HG02571 (cell line): ENCODE results near the gene CYP46A1.

Experiments used
- ATAC-seq: cut with Tn5 transposase; IDR thresholded peaks from one replicate; pipeline ENCODE4 v1.9.1; 2021; ENCODE audit warnings: mild to moderate bottlenecking, moderate library complexity; ENCODE audit not compliant: unreplicated experiment

The CYP46A1 gene

DNA sequence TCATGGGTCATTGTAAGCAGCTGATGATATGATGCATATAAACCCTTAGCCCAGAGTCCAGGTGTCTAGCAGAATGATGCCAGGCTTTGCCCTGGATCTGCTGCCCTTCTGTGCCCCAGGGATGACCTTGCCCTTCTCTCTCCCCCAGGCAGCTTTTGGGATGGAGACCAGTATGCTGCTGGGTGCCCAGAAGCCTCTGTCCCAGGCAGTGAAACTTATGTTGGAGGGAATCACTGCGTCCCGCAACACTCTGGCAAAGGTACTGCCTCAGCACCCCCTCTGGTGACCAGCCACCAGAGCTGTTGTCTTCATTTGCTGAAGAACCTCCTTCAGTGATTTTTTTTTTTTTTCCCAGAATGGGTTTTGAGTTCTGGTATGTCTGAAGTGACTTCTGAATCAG lies 23.3 kb downstream of the CYP46A1 start:
- no peak for ATAC-seq

DNA sequence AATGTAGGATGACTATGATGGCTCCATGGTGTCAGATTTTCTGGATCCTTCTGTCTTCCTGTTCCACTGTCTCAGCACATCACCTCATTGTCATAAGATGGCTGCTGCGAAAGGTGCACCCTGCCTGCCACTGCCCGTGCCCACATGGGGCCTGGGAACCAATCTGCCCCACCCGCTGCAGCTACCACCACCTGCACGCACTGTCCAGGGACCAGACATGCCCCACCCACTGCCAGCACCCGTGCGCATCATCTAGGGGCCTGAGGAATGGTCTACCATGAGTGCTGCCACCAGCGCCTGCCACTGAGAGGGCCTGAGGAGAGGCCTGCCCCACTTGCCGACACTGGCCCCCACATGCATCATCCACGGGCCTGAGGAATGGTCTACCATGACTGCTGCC lies 23.8 kb downstream of the CYP46A1 start:
- no peak for ATAC-seq

DNA sequence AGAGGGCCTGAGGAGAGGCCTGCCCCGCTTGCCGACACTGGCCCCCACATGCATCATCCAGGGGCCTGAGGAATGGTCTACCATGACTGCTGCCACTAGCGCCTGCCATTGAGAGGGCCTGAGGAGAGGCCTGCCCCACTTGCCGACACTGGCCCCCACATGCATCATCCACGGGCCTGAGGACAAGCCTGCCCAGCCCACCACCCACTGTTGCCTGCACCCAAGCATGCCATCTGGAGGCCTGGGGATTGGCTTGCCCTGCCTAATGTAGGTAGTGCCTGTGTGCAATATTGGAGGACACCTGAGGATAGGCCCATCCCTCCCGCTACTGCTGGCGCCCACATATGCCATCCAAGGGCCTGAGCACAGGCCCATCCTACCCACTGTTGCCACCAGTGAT lies 24.4 kb downstream of the CYP46A1 start:
- no peak for ATAC-seq

DNA sequence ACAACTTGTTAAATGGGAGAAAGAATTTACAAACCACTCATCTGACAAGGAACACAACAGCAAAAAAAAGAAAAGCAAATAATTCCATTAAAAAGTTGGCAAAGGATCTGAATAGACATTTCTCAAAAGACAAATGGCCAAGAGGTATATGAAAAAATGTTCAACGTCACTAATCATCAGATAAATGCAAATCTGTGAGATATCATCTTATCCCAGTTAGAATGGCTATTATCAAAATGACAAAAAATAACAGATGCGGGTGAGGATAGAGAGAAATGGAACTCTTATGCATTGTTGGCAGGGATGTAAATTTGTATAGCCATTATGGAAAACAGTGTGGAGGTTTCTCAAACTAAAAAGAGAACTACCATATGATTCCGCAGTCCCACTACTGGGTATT lies 29.9 kb downstream of the CYP46A1 start:
- no peak for ATAC-seq

DNA sequence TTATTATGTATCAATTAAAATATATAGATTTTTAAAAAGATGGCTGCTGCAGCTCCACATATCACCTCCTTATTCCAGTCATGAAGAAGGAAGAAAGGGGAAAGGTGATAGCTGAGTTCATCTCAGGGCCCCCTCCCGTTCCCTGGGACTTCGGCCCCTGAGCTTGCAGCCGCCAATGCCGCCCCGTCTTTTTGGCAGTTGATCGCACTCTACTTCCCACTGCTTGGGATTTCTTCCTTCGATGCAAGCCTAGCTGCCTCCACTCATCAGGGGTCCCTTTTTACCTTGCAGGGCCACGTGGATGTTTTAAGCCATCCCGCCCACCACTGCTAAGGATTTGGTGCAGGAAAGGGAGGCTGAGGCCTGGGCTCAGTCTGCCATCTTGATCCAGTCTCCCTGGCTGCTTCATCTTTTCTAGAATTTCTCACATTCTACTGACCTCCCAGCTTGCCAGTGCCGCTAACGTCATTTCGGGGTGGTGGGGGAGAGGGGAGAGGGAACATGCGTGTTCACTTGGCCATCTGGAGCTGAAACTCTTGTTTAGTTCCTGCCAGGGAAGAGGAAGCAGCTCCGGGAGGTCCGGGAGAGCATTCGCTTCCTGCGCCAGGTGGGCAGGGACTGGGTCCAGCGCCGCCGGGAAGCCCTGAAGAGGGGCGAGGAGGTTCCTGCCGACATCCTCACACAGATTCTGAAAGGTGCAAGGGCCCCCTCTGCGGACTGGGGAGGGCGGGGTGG lies 31.3 kb downstream of the CYP46A1 start:
- no peak for ATAC-seq

DNA sequence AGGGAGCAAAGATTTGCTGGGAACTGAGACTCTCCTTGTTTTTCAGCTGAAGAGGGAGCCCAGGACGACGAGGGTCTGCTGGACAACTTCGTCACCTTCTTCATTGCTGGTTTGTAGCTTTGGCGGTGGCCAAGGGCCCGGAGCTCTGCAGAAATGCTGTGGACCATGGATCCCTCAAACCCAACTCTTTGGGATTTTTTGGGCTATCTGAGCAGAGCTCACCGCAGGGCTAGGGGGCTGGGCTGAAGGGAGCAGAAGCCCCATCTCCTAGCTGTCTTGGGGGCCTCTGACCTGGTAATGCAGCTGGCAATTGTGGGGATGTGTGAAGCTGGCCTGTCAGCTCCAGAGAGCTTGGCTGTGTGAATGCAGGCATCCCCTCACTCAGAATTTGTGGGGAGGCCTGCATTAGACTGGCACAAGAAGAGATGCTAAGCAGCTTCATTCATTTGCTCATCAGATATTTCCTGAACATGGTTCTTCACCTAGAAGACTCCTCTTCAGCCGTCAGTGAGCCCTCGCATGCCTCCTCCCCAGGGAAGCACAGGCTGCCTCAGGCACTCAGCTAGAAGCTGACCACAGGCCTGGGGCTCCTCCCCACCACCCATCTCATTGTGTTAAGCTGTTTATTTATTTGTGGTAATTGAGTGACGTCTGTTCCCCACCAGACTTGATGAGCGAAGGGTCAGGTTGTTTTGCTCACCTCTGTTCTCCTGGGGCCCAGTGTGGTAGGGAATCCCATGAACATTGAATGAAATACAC lies 32.2 kb downstream of the CYP46A1 start:
- no peak for ATAC-seq

DNA sequence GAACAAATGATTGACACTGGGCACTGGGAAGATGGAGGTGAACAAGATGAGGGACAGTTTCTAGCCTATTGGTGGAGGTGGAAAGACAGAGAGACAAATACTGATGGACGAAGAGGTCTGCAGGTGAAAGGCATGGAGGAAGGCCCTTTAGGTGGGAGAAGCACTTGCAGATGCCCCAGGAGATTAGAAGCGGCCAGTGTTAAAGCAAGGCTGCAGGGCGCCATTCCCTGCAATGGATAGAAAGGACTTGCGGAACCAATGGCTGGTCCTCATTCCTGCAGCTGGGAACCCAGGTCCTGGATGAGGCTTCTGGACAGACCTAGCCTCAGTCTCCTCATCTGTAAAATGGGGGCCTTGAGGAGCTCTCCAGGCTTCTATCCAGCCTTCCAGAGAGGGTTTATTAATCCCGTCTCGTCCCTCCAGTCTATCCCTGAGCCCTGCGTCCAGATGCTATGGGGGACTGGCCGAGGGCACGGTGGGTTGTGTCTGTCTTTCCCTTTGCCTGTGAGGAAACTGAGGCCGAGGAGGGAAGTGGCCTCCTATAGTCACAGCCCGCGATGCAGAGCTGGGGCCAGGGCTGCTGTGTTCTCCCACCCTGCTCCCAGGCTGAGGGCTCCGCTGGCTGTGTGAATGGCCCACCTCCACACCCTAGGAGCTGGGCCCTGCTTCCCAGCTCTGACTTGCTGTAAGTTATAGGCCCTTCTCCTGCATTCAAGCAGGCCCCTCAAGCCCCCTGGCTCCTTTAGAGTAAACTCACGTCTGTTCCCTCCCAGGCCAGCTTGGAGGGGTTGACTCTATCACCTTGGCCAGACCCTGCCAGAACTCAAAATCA lies 33.0 kb downstream of the CYP46A1 start:
- no peak for ATAC-seq

DNA sequence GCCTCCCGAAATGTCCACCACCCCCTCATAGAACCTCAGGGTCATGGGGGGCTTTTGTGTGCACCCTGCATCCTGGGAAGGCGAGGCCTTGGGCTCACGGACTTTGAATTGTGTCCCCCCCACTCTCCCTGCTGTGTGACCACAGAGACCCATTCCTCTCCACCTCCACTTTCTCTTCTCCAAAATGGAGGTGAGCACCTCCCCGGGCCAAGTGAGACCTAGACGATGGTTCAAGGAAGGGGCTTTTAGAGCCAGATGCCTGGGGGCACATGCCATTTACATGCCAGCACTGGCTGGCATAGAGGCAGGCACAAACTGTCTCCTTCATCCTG lies 33.5 kb downstream of the CYP46A1 start:
- no peak for ATAC-seq

DNA sequence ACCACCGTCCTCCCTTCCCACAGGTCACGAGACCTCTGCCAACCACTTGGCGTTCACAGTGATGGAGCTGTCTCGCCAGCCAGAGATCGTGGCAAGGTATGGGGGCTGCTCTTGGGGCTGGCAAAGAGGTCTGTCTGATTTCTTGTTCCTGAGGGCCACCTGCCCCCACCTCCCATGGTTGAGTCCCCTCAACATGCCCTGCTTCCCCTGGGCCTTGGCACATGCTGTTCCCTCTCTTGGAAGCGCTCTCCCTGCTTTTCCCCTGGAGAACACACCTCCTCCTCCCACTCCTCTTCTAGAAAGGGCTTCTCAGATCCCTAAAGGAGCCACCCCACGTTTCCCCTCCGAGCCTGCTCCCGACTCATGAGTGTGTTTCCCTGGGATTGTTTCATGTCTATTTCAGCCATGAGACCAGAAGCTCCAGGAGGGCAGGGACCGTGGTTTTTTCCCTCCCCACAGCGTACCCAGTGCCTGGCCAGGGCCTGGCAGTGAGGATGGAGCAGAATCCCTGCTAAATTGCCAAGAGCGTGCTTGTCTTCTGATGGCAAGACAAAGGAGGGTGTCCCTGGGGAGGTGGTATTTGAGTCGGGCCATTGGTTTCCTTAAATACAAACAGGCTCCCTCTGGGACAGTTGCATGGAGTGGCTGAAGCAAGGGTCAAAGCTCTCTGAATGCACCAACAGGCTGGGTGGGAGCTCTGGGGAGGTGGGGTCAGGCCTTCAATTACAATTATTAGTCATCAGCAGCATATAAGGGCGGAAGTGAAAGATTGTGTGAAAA lies 34.1 kb downstream of the CYP46A1 start:
- ATAC-seq, result no peak

DNA sequence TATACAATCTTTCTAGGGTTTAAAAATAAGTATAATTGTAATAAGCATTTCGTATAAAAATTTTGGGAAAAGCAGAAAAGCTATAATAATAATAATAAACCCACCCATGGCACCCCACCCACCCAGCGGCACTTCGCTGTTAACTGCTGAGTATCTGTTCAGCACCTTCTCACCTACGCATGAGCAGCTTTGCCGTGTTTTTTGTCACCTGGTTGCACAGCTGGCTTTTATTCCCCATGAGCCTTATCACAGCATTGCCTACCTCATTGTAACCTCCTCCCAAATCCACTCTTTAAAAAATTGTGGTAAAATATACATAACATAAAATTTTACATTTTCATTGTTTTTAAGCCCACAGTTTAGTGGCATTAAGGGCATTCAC lies 34.7 kb downstream of the CYP46A1 start:
- ATAC-seq, result no peak

DNA sequence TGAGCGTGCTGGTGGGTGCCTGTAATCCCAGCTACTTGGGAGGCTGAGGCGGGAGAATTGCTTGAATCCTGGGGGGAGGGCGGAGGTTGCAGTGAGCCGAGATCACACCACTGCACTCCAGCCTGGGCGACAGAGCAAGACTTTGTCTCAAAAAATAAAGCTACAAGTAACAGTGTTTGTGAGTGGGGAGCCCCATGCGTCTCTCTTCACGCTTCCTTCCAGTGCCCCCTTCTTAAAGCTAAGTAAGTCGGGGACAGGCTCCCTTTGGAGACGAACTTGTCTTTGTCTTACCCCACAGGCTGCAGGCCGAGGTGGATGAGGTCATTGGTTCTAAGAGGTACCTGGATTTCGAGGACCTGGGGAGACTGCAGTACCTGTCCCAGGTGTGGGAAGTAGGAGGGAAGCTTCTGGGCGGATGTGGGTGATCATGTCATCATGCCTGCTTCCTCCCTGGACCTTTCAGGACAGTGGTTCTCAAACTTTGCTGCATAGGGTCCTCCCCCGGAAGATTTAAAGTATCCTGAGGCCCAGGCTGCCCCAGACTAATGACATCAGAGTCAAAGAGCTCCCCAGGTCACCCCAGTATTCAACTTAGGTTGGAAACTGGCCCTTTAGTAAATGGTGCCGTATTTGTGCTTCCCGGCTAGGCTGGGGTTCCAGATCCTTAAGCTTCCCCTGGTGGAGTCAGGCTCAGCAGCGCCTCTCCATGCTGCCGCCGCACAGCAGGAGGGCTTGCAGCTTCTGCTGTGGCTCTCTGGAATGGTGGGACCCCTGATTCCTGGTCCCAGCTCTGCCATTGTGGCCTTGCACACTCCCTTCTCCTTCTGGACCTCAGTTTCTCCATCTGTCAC lies 37.1 kb downstream of the CYP46A1 start:
- ATAC-seq, result no peak

DNA sequence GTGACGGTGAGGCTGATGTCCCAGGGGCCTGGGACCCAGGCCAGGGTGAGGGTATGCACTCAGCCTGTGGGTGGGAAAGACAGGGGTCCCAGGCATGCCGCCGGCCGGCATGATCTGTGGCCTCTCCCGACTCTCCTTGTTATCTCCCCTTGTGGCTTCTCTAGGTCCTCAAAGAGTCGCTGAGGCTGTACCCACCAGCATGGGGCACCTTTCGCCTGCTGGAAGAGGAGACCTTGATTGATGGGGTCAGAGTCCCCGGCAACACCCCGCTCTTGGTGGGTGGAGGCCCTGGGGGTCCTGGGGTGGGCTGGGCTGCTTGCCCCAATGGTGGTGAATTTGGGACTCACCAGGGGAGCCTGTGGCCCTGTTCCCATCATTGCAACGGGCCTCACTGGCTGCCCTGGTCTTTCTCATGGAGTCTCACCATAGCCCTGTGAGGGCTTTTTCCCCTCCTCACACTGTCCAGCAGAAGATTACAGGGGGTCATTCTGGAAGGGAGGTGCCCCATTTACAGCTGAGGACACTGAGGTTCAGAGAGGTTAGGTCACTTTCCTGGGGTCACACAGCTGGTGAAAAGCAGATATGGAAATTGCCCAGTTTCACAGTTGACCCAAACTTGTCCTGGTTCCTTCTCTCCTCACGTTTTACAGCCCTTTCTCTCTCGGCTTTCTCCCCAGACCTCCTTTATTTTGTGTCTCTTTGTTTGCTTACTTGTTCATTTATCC lies 37.9 kb downstream of the CYP46A1 start:
- no peak for ATAC-seq

DNA sequence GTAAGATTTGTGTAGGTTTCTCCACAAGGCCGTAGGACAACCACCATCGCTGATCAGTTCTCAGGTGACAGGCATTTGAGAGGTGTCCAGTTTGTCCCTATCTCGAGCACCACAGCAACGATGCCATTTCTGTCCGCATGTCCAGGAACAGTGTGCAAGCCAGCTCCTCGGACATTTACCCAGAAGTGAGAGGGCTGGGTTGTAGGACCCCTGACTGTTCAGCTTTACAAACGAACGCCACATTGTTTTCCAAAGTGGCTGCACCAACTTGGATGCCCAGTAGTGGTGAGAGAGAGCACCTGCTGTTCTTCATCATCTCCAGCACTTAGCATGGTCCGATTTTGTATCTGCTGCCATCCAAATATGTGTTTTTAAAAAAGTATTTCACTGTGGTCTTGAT lies 38.6 kb downstream of the CYP46A1 start:
- ATAC-seq, result no peak

DNA sequence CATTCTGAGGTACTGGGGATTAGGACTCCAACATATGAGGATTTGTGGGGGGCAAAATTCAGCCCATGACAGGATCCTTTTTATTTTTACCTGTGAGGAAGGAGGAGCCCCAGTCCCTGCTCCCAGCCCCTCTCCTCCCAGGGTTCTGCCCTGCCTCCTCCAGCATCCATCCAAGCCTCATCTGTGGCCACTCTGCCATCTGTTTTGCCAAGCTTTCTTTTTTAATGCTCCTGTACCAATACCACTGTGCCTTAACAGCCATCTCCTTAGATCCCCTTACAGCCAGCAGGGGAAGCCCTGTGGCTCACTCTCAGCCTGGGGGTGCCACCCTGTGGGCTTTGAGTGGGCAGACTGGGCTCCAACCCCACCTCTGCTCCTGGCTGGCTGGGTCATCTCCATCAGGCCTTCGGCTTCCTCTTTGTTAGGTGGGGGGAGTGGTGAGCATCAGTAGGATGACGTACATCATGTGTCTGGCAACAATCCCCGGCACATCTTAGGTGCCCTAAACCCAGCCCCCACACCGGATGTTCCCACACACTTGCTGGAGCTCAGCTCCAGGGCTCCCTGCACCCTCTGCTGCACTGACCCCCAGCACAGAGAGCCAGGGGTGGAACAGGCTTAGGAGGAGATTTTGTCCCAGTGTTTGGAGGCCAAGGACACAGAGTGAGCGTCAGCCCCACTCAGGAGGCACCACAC lies 40.2 kb downstream of the CYP46A1 start:
- no peak for ATAC-seq

DNA sequence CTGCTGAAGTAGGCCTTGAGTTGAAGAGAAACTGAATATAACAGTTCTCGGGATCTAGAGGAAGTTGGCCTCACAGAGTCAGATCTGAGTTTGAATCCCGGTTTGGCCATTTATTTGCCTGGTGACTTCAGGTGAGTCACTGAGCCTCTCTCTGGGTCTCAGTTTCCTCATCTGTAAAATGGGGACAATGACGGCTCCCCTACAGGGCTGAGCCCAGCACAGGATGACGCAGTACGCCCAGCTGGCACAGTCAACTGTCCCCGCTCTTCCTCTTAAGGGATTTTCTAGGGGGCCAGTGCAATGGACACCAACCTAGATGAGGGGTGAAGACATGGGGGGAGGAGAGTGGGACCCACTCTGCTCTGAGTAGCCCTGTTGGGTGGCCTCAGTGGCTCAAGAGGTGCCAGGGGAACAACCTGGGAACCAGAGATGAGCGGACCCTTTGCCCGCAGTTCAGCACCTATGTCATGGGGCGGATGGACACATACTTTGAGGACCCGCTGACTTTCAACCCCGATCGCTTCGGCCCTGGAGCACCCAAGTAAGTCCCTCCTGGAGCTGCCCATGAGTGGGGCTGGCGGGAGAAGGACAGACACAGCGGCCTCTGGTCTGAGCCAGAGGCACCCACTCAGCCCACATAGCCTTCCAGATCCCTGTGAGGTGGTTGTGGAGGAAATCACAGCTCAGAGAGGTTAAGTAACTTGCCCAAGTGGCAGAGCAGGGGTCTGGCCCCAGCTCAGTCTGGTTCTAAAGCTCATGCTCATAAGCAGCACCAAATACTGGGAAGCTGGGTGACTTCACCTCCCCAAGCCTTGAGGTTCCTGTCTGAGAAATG lies 41.1 kb downstream of the CYP46A1 start:
- no peak for ATAC-seq

DNA sequence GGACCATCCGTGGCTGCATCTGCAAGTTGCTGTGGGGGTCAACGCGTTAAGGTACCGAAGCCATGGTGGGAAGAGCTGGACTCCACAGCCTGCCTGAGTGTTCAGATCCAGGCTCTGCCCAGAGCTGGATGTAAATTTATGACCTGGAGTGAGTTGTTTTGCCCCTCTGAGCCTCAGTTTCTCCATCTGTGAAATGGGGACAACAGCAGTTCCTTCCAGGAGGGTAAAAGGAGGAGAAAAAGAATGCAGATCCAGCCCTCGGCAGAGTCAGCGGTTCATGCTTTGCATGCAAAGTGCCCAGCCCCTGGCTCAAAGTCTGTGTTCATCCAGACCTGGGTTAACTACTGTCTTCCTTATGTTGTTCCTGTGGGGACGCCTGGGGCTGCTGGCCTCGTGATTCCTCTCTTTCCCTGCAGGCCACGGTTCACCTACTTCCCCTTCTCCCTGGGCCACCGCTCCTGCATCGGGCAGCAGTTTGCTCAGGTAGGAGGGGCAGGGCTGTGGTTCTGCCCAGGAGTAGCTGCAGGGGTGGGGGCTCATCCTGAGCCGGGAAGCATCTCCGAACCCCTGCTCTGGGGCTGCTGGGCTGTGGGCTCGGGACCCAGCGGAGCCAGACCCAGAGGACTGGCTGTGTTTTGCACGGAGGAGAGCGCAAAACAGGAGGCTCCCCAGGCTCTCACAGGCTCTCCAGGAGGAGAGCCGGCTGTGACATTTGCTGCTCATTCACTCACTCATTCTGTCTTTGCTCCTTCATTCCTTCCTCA lies 41.9 kb downstream of the CYP46A1 start:
- no peak for ATAC-seq

DNA sequence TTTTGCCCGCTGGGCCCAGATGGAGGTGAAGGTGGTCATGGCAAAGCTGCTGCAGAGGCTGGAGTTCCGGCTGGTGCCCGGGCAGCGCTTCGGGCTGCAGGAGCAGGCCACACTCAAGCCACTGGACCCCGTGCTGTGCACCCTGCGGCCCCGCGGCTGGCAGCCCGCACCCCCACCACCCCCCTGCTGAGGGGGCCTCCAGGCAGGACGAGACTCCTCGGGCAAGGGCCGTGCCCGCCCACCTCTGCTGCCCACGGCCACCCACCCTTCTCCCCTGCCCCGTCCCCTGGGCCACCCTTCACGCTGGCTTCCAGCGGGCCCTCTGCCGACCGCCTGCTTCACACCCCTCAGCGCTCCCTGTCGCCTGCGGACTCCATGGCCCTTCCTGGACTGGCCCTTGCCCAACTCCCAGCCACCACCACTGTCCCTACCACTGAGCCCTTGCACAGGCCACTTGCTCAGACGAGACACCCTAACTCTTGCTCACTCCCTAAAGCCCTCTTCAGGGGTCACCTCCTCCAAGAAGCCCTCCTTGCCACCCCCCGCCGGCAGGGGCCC lies 42.5 kb downstream of the CYP46A1 start:
- ATAC-seq, result no peak
